Measurements from ENCODE around the gene GET4. TPM values are rescaled to one million over a fixed set of nuclear protein-coding genes. Genes with fewer than 3 reads are reported as not detected.
"Not testable (repeated sequence)": the region's sequence is repeated elsewhere in the genome, so short reads cannot be mapped to it uniquely, and the experiment has no call there.

Gene GET4
- total and polyA plus RNA-seq, 2 experiments from 2014 or later = 26.3 to 26.8 TPM

DNA sequence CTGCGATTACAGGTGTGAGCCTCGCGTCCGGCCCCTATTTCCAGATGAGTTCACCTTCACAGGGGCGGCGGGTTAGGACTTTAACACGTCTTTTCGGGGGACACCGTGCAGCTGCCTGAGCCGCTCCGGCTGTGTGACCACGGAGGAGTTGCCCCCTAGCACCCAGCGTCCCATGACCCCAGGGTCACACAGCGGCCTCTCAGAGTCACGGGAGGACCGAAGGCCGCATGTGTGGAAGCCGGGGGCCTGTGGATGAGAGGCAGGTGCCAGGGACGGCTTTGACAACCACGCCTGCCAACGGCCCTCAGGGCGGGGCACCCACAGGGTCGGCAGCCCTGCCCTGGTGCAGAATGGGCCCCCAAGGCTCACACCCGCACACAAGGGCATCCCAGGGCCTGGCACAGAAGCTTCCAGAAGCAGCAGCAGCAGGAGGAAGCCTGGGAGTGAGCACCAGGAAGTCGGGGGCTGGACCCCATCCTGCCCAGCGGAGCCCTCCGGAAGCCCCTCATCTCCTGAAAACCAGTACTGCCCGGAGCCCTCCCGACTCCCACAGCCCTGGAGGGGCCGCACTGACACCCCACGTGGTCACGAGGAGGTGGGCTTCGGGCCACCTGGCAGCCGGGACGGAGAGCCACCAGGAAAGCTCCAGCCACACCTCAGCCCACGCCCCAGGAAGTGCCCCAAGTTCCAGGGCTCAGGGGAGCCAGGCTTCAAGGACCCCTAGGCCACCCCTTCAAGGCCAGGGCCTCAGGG is 45.4 kb downstream of the GET4 start:
- Histone ChIP-seq H3K27ac (no peak overlapping the region), H3K79me2 (ENCODE audit: insufficient read depth) (no peaks in the 10 kb centered on the region), H3K9me2 (ENCODE audit: insufficient read depth) (no peaks in the 10 kb centered on the region), H3F3A (ENCODE audit: insufficient read depth) (no peaks in the 10 kb centered on the region), H3K4me2 (ENCODE audit: unreplicated experiment) (no peak overlapping the region), H3K27me3 (replicated peaks; ENCODE audit: insufficient read depth) (no peaks in the 10 kb centered on the region), H3K9ac (no peak overlapping the region), H3K9me3 (ENCODE audit: low read depth) (no peaks in the 10 kb centered on the region), H2AFZ (no peak overlapping the region), H3K4me3 (no peak overlapping the region), H3K36me3 (ENCODE audit: low read depth) (no peaks in the 10 kb centered on the region), H3K4me1 (ENCODE audit: insufficient read depth) (0 out of 2 replicates have a peak, but pooled peaks cover 3% of the 10 kb centered on the region), H4K20me1 (ENCODE audit: insufficient read depth) (no peaks in the 10 kb centered on the region)
- in situ Hi-C loops (cut with MboI) = no loop called here
- WGBS, 2 experiments (ENCODE audit: low coverage in 1 of 2, low lambda C conversion rate in 2 of 2, missing lambda C conversion rate in 2 of 2) = 74 to 77% methylated on average over 33 to 36 of the region's 36 CpGs
- no peak for TF ChIP-seq EZH2phosphoT487 (IDR thresholded peaks at IDR 0.05; ENCODE audit: insufficient read depth, low read depth)
- TF ChIP-seq EZH2 (IDR thresholded peaks at IDR 0.05; ENCODE audit: insufficient read depth, poor library complexity, severe bottlenecking) = no peak
- no peak for DNase-seq

- H3K27ac ChIP-seq = no peak overlapping the region
- 0 out of 2 replicates have a peak, but pooled peaks cover 3% of the 10 kb centered on the region for H3K4me1 ChIP-seq (ENCODE audit: insufficient read depth)
- H3K4me3 ChIP-seq = no peak overlapping the region
- no peaks in the 10 kb centered on the region for H3F3A ChIP-seq (ENCODE audit: insufficient read depth)
- H3K36me3 ChIP-seq (ENCODE audit: low read depth) = no peaks in the 10 kb centered on the region
- no peak for DNase-seq
- H3K4me2 ChIP-seq (ENCODE audit: unreplicated experiment) = no peak overlapping the region
- no peaks in the 10 kb centered on the region for H4K20me1 ChIP-seq (ENCODE audit: insufficient read depth)
- no peaks in the 10 kb centered on the region for H3K79me2 ChIP-seq (ENCODE audit: insufficient read depth)
- no peaks in the 10 kb centered on the region for H3K9me2 ChIP-seq (ENCODE audit: insufficient read depth)
- 60 to 64% methylated on average over 20 to 29 of the region's 29 CpGs for WGBS, 2 experiments (ENCODE audit: low coverage in 1 of 2, low lambda C conversion rate in 2 of 2, missing lambda C conversion rate in 2 of 2)
- TF ChIP-seq EZH2 (IDR thresholded peaks at IDR 0.05; ENCODE audit: insufficient read depth, poor library complexity, severe bottlenecking) = no peak
- TF ChIP-seq EZH2phosphoT487 (IDR thresholded peaks at IDR 0.05; ENCODE audit: insufficient read depth, low read depth) = no peak
- no peak overlapping the region for H2AFZ ChIP-seq
- H3K9me3 ChIP-seq (ENCODE audit: low read depth) = no peaks in the 10 kb centered on the region
- in situ Hi-C loops (cut with MboI) = no loop called here
- no peaks in the 10 kb centered on the region for H3K27me3 ChIP-seq (replicated peaks; ENCODE audit: insufficient read depth)
- H3K9ac ChIP-seq = no peak overlapping the region
These were observed 46.2 kb downstream of the GET4 start for GRCh38 chr7:922334-923107.

- Histone ChIP-seq H3K27ac (no peak overlapping the region), H3K27me3 (replicated peaks; ENCODE audit: insufficient read depth) (no peaks in the 10 kb centered on the region), H3K9me2 (ENCODE audit: insufficient read depth) (no peaks in the 10 kb centered on the region), H3F3A (ENCODE audit: insufficient read depth) (no peaks in the 10 kb centered on the region), H3K4me3 (no peak overlapping the region), H2AFZ (no peak overlapping the region), H3K79me2 (ENCODE audit: insufficient read depth) (no peaks in the 10 kb centered on the region), H4K20me1 (ENCODE audit: insufficient read depth) (no peaks in the 10 kb centered on the region), H3K9ac (no peak overlapping the region), H3K9me3 (ENCODE audit: low read depth) (no peaks in the 10 kb centered on the region), H3K4me2 (ENCODE audit: unreplicated experiment) (no peak overlapping the region), H3K4me1 (ENCODE audit: insufficient read depth) (0 out of 2 replicates have a peak, but pooled peaks cover 3% of the 10 kb centered on the region), H3K36me3 (ENCODE audit: low read depth) (no peaks in the 10 kb centered on the region)
- in situ Hi-C loops (cut with MboI) = no loop called here
- peak; percentile 44 for DNase-seq
- no peak for TF ChIP-seq EZH2phosphoT487 (IDR thresholded peaks at IDR 0.05; ENCODE audit: insufficient read depth, low read depth)
- no peak for TF ChIP-seq EZH2 (IDR thresholded peaks at IDR 0.05; ENCODE audit: insufficient read depth, poor library complexity, severe bottlenecking)
- 26 to 39% methylated on average over 33 to 38 of the region's 40 CpGs for WGBS, 2 experiments (ENCODE audit: low coverage in 1 of 2, low lambda C conversion rate in 2 of 2, missing lambda C conversion rate in 2 of 2)
These were observed 47.0 kb downstream of the GET4 start for GRCh38 chr7:923108-924041.

- in situ Hi-C loops (cut with MboI); H3K9ac ChIP-seq; H3K9me2 ChIP-seq (ENCODE audit: insufficient read depth); H3K9me3 ChIP-seq (ENCODE audit: low read depth); DNase-seq; H3K27ac ChIP-seq; H3K36me3 ChIP-seq (ENCODE audit: low read depth); H3K4me1 ChIP-seq (ENCODE audit: insufficient read depth); H3K27me3 ChIP-seq (replicated peaks; ENCODE audit: insufficient read depth); H4K20me1 ChIP-seq (ENCODE audit: insufficient read depth); H3F3A ChIP-seq (ENCODE audit: insufficient read depth); H2AFZ ChIP-seq; H3K4me2 ChIP-seq (ENCODE audit: unreplicated experiment); H3K4me3 ChIP-seq; H3K79me2 ChIP-seq (ENCODE audit: insufficient read depth): not testable (repeated sequence)
- WGBS, 2 experiments (ENCODE audit: low coverage in 1 of 2, low lambda C conversion rate in 2 of 2, missing lambda C conversion rate in 2 of 2) = 62% methylated on average over 25 of the region's 25 CpGs; no CpG with 5 or more reads in 1 of the 2 experiments
These were observed 47.7 kb downstream of the GET4 start for GRCh38 chr7:924042-924441.
